PC-9 (cell line): Measurements from ENCODE around the gene ELAVL3. TPM values are rescaled to one million over a fixed set of nuclear protein-coding genes. Genes with fewer than 3 reads are reported as not detected.
A peak's percentile ranks its signal among the peaks of the same experiment; 100 is the strongest.
"Not testable (repeated sequence)": the region's sequence is repeated elsewhere in the genome, so short reads cannot be mapped to it uniquely, and the experiment has no call there.

Experiments
- BruUV-seq: library from RNA; stranded (reverse); fragments of 400-500 nt; replicated peaks from 2 replicates; lab custom pipeline; 2021; lab: Mats Ljungman, UMichigan
- CTCF ChIA-PET: fragments of 300-600 bp; sonication (Branson Sonifier 250); formaldehyde crosslinking; loops from one replicate; lab custom pipeline; 2022; ENCODE audit warnings: antibody characterized with exemption; lab: Charles Lee
- POLR2A ChIA-PET: fragments of 300-600 bp; sonication (Branson Sonifier 250); formaldehyde crosslinking; loops from one replicate; lab custom pipeline; 2022; ENCODE audit warnings: antibody characterized with exemption; ENCODE audit not compliant: unreplicated experiment; lab: Charles Lee
- DNase-seq, 2 experiments: peaks; one replicate each; pipeline versions ENCODE4 v3.0.0 to v3.0.0-alpha.2; 2015 to 2022; ENCODE audit warnings: mixed read lengths in 1 of 2
- H2AFZ ChIP-seq: fragments of 200-600 bp; sonication (generic); 2 replicates; pipeline ENCODE4 v1.8.1; 2017; ENCODE audit warnings: antibody characterized with exemption
- H3F3A ChIP-seq: fragments of 200-600 bp; sonication (generic); 2 replicates; pipeline ENCODE4 v1.8.1; 2017; ENCODE audit warnings: antibody characterized with exemption, mild to moderate bottlenecking, low read depth; ENCODE audit not compliant: insufficient read depth
- H3K27ac ChIP-seq: fragments of 200-600 bp; sonication (generic); 2 replicates; pipeline ENCODE4 v1.6.1; 2016; ENCODE audit warnings: mixed run types
- H3K27me3 ChIP-seq: fragments of 200-600 bp; sonication (generic); 2 replicates; pipeline ENCODE4 v1.6.1; 2016; ENCODE audit warnings: low read depth, mixed run types; ENCODE audit not compliant: insufficient read depth
- H3K36me3 ChIP-seq: fragments of 200-600 bp; sonication (generic); 2 replicates; pipeline ENCODE4 v1.6.1; 2016; ENCODE audit warnings: low read depth, mixed run types
- H3K4me1 ChIP-seq: fragments of 200-600 bp; sonication (generic); replicated peaks from 2 replicates; pipeline ENCODE4 v1.6.1; 2016; ENCODE audit warnings: mixed run types; ENCODE audit not compliant: insufficient read depth
- H3K4me2 ChIP-seq: fragments of 200-600 bp; sonication (generic); 2 replicates; pipeline ENCODE4 v1.6.1; 2017; ENCODE audit warnings: mixed run types
- H3K4me3 ChIP-seq: fragments of 200-600 bp; sonication (generic); 2 replicates; pipeline ENCODE4 v1.6.1; 2016; ENCODE audit warnings: mixed run types
- H3K79me2 ChIP-seq: fragments of 200-600 bp; sonication (generic); 2 replicates; pipeline ENCODE4 v1.6.1; 2017; ENCODE audit warnings: low read depth, mixed run types
- H3K9me2 ChIP-seq: fragments of 200-600 bp; sonication (generic); 2 replicates; pipeline ENCODE4 v1.8.1; 2017; ENCODE audit warnings: mild to moderate bottlenecking; ENCODE audit not compliant: insufficient read depth
- H3K9me3 ChIP-seq: fragments of 200-600 bp; sonication (generic); 2 replicates; pipeline ENCODE4 v1.8.1; 2016; ENCODE audit warnings: low read depth; ENCODE audit not compliant: insufficient read depth
- H4K20me1 ChIP-seq: fragments of 200-600 bp; sonication (generic); 2 replicates; pipeline ENCODE4 v1.8.1; 2017; ENCODE audit not compliant: insufficient read depth
- CTCF ChIP-seq: fragments of 200-600 bp; sonication (generic); conservative IDR thresholded peaks from 2 replicates; pipeline ENCODE4 v1.6.1; 2017; ENCODE audit warnings: mixed run types, antibody characterized with exemption, mild to moderate bottlenecking, moderate library complexity
- EZH2 ChIP-seq: fragments of 200-600 bp; sonication (generic); IDR thresholded peaks from 2 replicates; pipeline ENCODE4 v1.8.0; 2017; ENCODE audit warnings: antibody characterized with exemption, low read depth
- intact Hi-C: fragments of 100-400 bp; cut with micrococcal nuclease; formaldehyde crosslinking; loops from one replicate; pipeline ENCODE4 v1.10.0; 2022; ENCODE audit not compliant: unreplicated experiment
- total RNA-seq: library from RNA; stranded (reverse); gene quantifications from 2 replicates; pipeline ENCODE4 v1.2.3, GENCODE V29; 2021

ELAVL3 gene
- total RNA-seq, 1 experiment from 2014 or later, result not detected

- Histone ChIP-seq H3K79me2 (no peaks in the 10 kb centered on the region), H3K36me3 (no peaks in the 10 kb centered on the region), H3K9me3 (no peaks in the 10 kb centered on the region), H3F3A (no peaks in the 10 kb centered on the region; the same call in 1 of the 2 replicates), H3K27ac (no peak overlapping the region), H2AFZ (no peak overlapping the region), H3K9me2 (no peaks in the 10 kb centered on the region), H3K4me3 (no peak overlapping the region), H3K4me2 (no peak overlapping the region), H4K20me1 (no peaks in the 10 kb centered on the region), H3K27me3 (no peaks in the 10 kb centered on the region), H3K4me1 (no peaks in the 10 kb centered on the region)
- no peak for TF ChIP-seq EZH2
- no peak for TF ChIP-seq CTCF
- peak in 1 of 2 experiments; percentile 26 for DNase-seq
- CTCF ChIA-PET, result no interaction called here
- POLR2A ChIA-PET, result no interaction called here
- intact Hi-C loops, result no loop called here
- BruUV-seq, result no TSS peak
These were observed 23.0 kb downstream of the ELAVL3 start for GRCh38 chr19:11457831-11458230.

- H3F3A ChIP-seq, result peaks cover 5% of the 10 kb centered on the region; the same call in 1 of the 2 replicates
These were observed 23.7 kb downstream of the ELAVL3 start for GRCh38 chr19:11457115-11457514.

GRCh38 chr19:11456659-11457058 is 24.2 kb downstream of the ELAVL3 start:
- ChIA-PET POLR2A (no interaction called here), CTCF (no interaction called here)
- no peaks in the 10 kb centered on the region for H3K27me3 ChIP-seq
- H3K27ac ChIP-seq, result no peak overlapping the region
- no peaks in the 10 kb centered on the region for H3K4me1 ChIP-seq
- no peaks in the 10 kb centered on the region for H3K9me3 ChIP-seq
- no peaks in the 10 kb centered on the region for H3K9me2 ChIP-seq
- no peaks in the 10 kb centered on the region for H3K36me3 ChIP-seq
- intact Hi-C loops, result no loop called here
- no peaks in the 10 kb centered on the region for H4K20me1 ChIP-seq
- no peak overlapping the region for H2AFZ ChIP-seq
- TF ChIP-seq EZH2 (no peak), CTCF (no peak)
- H3K4me2 ChIP-seq, result no peak overlapping the region
- no peak overlapping the region for H3K4me3 ChIP-seq
- H3K79me2 ChIP-seq, result no peaks in the 10 kb centered on the region
- H3F3A ChIP-seq, result peaks cover 9% of the 10 kb centered on the region; the same call in 1 of the 2 replicates
- DNase-seq, result no peak
- no TSS peak for BruUV-seq

More at GRCh38 chr19:11457115-11457514, 23.7 kb downstream of the ELAVL3 start:
- no peak for TF ChIP-seq CTCF
- Histone ChIP-seq H3K9me3 (no peaks in the 10 kb centered on the region), H3K27me3 (no peaks in the 10 kb centered on the region), H3K27ac (no peak overlapping the region), H3K4me1 (no peaks in the 10 kb centered on the region), H3K9me2 (no peaks in the 10 kb centered on the region), H3K79me2 (no peaks in the 10 kb centered on the region), H3K36me3 (no peaks in the 10 kb centered on the region), H4K20me1 (no peaks in the 10 kb centered on the region), H3K4me2 (no peak overlapping the region), H3K4me3 (no peak overlapping the region), H2AFZ (no peak overlapping the region)
- ChIA-PET CTCF (no interaction called here), POLR2A (no interaction called here)
- peak in 1 of 2 experiments; percentile 26 for DNase-seq
- intact Hi-C loops, result no loop called here
- BruUV-seq, result no TSS peak

GRCh38 chr19:11455233-11455554 is 25.7 kb downstream of the ELAVL3 start:
- H3K4me3 ChIP-seq, H3K4me1 ChIP-seq, CTCF ChIA-PET, BruUV-seq, H3K79me2 ChIP-seq, H3K4me2 ChIP-seq, intact Hi-C loops, H3K36me3 ChIP-seq, H3F3A ChIP-seq, H3K9me2 ChIP-seq, H3K27ac ChIP-seq, H3K27me3 ChIP-seq, H2AFZ ChIP-seq, POLR2A ChIA-PET, H4K20me1 ChIP-seq, H3K9me3 ChIP-seq, DNase-seq: not testable (repeated sequence)
